SK-N-MC (cell line): ENCODE results near the gene SLC35D3.
"Not testable (repeated sequence)": the region's sequence is repeated elsewhere in the genome, so short reads cannot be mapped to it uniquely, and the experiment has no call there.

Experiments used
- DNase-seq: peaks from one replicate; pipeline ENCODE4 v3.0.0-alpha.2; 2011; ENCODE audit warnings: low read depth, low spot score
- H3K27ac ChIP-seq: fragments of 200-600 bp; sonication (generic); 2 replicates; pipeline ENCODE4 v1.5.1; 2016; ENCODE audit warnings: mixed run types
- H3K36me3 ChIP-seq: fragments of 200-600 bp; sonication (generic); 2 replicates; pipeline ENCODE4 v1.6.1; 2017; ENCODE audit warnings: antibody characterized with exemption, low read length, mixed read lengths; ENCODE audit not compliant: insufficient read depth
- H3K4me3 ChIP-seq: fragments of 200-600 bp; sonication (generic); 2 replicates; pipeline ENCODE4 v1.5.1; 2016
- H3K9ac ChIP-seq: fragments of 200-600 bp; sonication (generic); 2 replicates; pipeline ENCODE4 v1.8.0; 2017; ENCODE audit warnings: mixed run types, mixed read lengths; ENCODE audit not compliant: insufficient read length
- H3K9me3 ChIP-seq: fragments of 200-600 bp; sonication (generic); 2 replicates; pipeline ENCODE4 v1.6.1; 2017; ENCODE audit warnings: low read depth, mild to moderate bottlenecking, antibody characterized with exemption, low read length, moderate library complexity, mixed read lengths
- EZH2 ChIP-seq: fragments of 200-600 bp; sonication (generic); IDR thresholded peaks from one replicate; pipeline ENCODE4 v1.6.1; 2017; ENCODE audit warnings: antibody characterized with exemption
- FOXP2 ChIP-seq: optimal IDR thresholded peaks from 2 replicates; pipeline ENCODE3; 2011; ENCODE audit warnings: mild to moderate bottlenecking, moderate library complexity; ENCODE audit not compliant: insufficient read depth; ENCODE audit errors: extremely low read length, control extremely low read depth
- POLR2AphosphoS5 ChIP-seq: IDR thresholded peaks from 2 replicates; pipeline ENCODE4 v1.6.1; 2012; ENCODE audit warnings: mild to moderate bottlenecking, low read depth, low read length, borderline replicate concordance

SLC35D3 gene

GRCh38 chr6:136932599-136932998 lies 10.5 kb downstream of the SLC35D3 start:
- no peaks in the 10 kb centered on the region for H3K36me3 ChIP-seq
- TF ChIP-seq EZH2 (no peak), POLR2AphosphoS5 (no peak), FOXP2 (no peak)
- no peak overlapping the region for H3K27ac ChIP-seq
- no peak overlapping the region for H3K4me3 ChIP-seq
- H3K9ac ChIP-seq, result no peak overlapping the region
- no peak for DNase-seq
- H3K9me3 ChIP-seq, result no peaks in the 10 kb centered on the region

GRCh38 chr6:136945072-136945471 lies 23.0 kb downstream of the SLC35D3 start:
- no peak for DNase-seq
- H3K36me3 ChIP-seq, result no peaks in the 10 kb centered on the region
- TF ChIP-seq FOXP2, result no peak
- no peak for TF ChIP-seq EZH2
- no peak for TF ChIP-seq POLR2AphosphoS5
- H3K27ac ChIP-seq, result no peak overlapping the region
- H3K9ac ChIP-seq, result no peak overlapping the region
- H3K4me3 ChIP-seq, result no peak overlapping the region
- H3K9me3 ChIP-seq, result no peaks in the 10 kb centered on the region

GRCh38 chr6:136945711-136946121 lies 23.6 kb downstream of the SLC35D3 start:
- no peak for DNase-seq
- TF ChIP-seq EZH2, result no peak
- TF ChIP-seq FOXP2, result no peak
- no peak for TF ChIP-seq POLR2AphosphoS5
- no peaks in the 10 kb centered on the region for H3K9me3 ChIP-seq
- H3K9ac ChIP-seq, result no peak overlapping the region
- H3K36me3 ChIP-seq, result no peaks in the 10 kb centered on the region
- H3K4me3 ChIP-seq, result no peak overlapping the region
- no peak overlapping the region for H3K27ac ChIP-seq

- Histone ChIP-seq H3K27ac (no peak overlapping the region), H3K4me3 (no peak overlapping the region), H3K36me3 (no peaks in the 10 kb centered on the region), H3K9ac (no peak overlapping the region), H3K9me3 (no peaks in the 10 kb centered on the region)
- DNase-seq, result no peak
- no peak for TF ChIP-seq POLR2AphosphoS5
- no peak for TF ChIP-seq FOXP2
- TF ChIP-seq EZH2, result no peak
Observed at GRCh38 chr6:136947037-136947436, 24.9 kb downstream of the SLC35D3 start.

- not testable (repeated sequence) for H3K4me3 ChIP-seq, H3K9ac ChIP-seq, H3K27ac ChIP-seq, H3K36me3 ChIP-seq, H3K9me3 ChIP-seq, DNase-seq
Observed at GRCh38 chr6:136949957-136950356, 27.9 kb downstream of the SLC35D3 start.

- H3K9ac ChIP-seq, result no peak overlapping the region
- TF ChIP-seq POLR2AphosphoS5, result no peak
- no peak for TF ChIP-seq EZH2
- no peak for TF ChIP-seq FOXP2
- H3K9me3 ChIP-seq, result no peaks in the 10 kb centered on the region
- H3K36me3 ChIP-seq, result no peaks in the 10 kb centered on the region
- H3K4me3 ChIP-seq, result no peak overlapping the region
- DNase-seq, result no peak
- no peak overlapping the region for H3K27ac ChIP-seq
Observed at GRCh38 chr6:136950436-136951126, 28.5 kb downstream of the SLC35D3 start.

GRCh38 chr6:136952714-136953260 lies 30.7 kb downstream of the SLC35D3 start:
- Histone ChIP-seq H3K9me3 (no peaks in the 10 kb centered on the region), H3K36me3 (no peaks in the 10 kb centered on the region), H3K27ac (no peak overlapping the region), H3K4me3 (no peak overlapping the region), H3K9ac (no peak overlapping the region)
- no peak for DNase-seq
- TF ChIP-seq POLR2AphosphoS5 (no peak), FOXP2 (no peak), EZH2 (no peak)

GRCh38 chr6:136955123-136955522 lies 33.0 kb downstream of the SLC35D3 start:
- H3K27ac ChIP-seq, result no peak overlapping the region
- H3K9me3 ChIP-seq, result no peaks in the 10 kb centered on the region
- H3K4me3 ChIP-seq, result no peak overlapping the region
- DNase-seq, result no peak
- no peak overlapping the region for H3K9ac ChIP-seq
- H3K36me3 ChIP-seq, result no peaks in the 10 kb centered on the region
- no peak for TF ChIP-seq POLR2AphosphoS5
- no peak for TF ChIP-seq EZH2
- no peak for TF ChIP-seq FOXP2

GRCh38 chr6:136956590-136957544 lies 34.8 kb downstream of the SLC35D3 start:
- no peak overlapping the region for H3K27ac ChIP-seq
- H3K9ac ChIP-seq, result no peak overlapping the region
- H3K9me3 ChIP-seq, result no peaks in the 10 kb centered on the region
- H3K36me3 ChIP-seq, result no peaks in the 10 kb centered on the region
- TF ChIP-seq POLR2AphosphoS5 (no peak), FOXP2 (no peak)
- H3K4me3 ChIP-seq, result no peak overlapping the region
- DNase-seq, result no peak
